HG03521 (cell line): ENCODE data around the gene TSPAN15.

Source experiments
- ATAC-seq: cut with Tn5 transposase; IDR thresholded peaks from one replicate; pipeline ENCODE4 v1.9.1; 2021; ENCODE audit warnings: mild to moderate bottlenecking, moderate library complexity; ENCODE audit not compliant: unreplicated experiment

Gene TSPAN15

GRCh38 chr10:69499726-69500689 lies 48.7 kb downstream of the TSPAN15 start:
- no peak for ATAC-seq

DNA sequence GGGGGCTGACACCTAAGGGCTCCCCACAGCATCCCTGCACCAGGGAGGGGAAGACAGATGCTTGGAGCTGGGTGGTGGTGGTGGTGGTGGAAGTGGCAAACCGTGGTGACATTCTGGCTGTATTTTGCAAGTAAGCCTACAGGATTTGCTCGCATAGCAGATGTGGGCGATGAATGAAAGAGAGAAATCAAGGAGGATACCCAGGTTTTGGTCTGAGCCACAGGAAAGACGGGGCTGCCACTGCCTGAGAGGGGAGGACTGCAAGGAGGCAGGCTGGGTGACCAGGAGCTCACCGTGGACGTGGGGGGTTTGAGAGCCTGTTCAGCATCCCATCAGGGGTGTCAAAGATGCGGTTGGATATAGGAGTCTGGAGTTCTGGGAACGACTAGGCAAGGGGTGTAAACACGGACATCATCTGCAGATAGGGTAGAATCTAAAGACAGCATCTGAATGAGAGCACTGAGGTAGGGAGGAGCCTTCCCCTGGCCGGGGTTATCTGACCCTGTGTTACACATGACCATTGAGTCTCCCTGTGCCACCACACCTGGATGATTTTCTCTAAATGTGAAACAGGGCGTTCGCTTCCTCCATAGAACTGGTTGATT lies 49.7 kb downstream of the TSPAN15 start:
- ATAC-seq: no peak

DNA sequence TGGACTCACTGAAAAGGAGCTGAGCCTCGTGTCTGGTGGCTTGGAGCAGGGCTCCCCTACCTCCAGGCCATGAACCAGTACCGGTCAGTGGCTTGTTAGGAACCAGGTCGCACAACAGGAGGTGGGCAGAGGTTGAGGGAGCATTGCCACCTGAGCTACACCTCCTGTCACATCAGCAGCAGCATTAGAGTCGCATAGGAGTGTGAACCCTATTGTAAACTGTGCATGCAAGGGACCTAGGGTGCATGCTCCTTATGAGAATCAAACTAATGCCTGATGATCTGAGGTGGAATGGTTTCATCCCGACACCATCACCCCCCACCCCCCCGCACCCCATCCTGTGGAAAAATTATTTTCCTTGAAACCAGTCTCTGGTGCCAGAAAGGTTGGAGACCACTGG lies 50.4 kb downstream of the TSPAN15 start:
- no peak for ATAC-seq

DNA sequence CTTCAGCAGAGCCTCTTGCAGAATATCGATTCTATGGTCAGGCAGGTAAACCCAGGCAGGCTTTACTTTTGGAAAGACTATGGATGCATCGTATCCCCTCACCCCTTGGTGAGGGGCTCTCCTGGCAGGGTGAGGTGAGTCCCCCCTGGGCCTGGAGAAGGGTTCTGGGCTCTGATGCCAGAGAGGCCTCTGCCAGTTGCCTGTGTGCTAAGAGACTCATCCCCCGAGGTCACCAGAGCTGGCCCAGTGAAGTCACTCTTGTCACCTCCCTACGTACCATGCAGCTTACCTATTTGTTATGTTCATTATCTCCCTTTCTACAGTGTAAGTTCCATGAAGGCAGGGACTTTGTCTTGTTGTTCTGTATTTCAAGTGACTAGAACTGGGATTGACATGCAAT lies 51.3 kb downstream of the TSPAN15 start:
- ATAC-seq: no peak

DNA sequence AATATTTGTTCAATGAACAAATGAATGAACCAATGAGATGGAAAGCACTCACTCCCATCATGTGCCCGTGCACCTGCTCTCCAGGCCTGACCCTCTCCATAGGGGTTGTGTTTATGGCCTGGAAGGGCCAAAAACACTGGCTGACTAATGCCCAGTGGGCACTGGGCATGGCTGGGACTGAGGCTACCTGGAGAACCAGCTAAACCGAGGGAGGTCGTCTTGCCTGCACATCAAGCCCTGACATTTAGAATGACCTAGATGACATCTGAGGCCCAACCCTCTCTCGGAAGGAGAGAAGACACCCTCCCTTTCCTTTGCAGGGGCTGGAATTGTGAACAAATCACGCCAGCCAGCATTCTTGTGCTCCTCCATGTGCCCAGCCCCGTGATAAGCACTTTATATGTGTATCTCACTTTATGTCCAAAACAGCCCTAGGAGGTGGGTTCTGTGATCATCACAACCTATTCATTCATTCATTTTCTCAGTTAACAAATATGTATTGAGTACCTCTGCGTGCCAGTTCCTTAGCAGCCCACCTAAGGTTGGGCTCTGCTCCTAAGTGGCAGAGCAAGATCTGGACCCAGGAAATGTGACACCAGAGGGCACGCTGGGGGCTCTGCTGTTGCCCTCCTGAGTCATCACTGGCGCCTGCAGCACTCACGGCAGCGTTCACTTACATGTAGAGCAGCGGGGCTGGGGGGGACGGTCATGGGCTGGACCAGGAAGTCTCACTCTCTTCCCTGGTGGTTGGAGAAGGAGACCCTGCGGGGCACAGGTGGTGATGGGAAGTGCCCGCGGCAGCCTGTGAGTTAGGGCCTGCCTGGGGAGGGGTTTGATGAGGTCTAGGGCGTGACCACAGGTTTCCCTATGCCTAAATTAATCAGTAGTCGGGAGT lies 52.0 kb downstream of the TSPAN15 start:
- no peak for ATAC-seq

- no peak for ATAC-seq
These were observed 52.6 kb downstream of the TSPAN15 start for GRCh38 chr10:69503896-69504265.

DNA sequence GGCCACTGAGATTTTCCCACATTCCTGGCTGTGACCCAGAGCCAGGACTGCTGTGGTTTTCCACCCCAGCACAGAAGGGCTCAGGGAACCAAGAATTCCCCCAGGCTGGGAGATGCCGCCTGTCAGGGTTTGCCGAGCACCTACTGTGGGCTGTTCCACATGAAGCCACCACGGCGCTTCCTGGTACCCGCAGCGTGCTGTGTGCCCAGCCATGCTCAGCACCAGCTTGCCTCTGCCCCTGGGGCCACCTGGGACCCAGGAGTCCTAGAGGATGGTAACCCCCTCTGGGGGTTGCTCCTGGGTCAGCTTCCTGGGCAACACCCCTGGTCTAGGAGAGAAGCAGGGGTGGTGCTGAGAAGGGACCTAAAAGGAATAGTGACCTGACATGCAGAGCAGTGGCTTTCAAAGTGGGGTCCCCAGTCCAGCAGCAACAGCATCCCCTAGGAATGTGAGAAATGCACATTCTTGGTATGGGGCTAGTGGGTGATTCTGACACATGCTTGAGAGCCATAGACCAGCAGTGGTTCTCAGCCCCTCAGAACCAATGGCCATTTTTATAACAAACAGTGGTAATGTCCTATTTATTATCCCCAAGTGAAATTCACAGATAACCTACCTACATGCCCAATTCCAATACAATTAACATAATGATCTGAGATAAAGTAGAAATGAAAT lies 53.4 kb downstream of the TSPAN15 start:
- ATAC-seq: no peak

- no peak for ATAC-seq
These were observed 54.5 kb downstream of the TSPAN15 start for GRCh38 chr10:69505636-69506318.

DNA sequence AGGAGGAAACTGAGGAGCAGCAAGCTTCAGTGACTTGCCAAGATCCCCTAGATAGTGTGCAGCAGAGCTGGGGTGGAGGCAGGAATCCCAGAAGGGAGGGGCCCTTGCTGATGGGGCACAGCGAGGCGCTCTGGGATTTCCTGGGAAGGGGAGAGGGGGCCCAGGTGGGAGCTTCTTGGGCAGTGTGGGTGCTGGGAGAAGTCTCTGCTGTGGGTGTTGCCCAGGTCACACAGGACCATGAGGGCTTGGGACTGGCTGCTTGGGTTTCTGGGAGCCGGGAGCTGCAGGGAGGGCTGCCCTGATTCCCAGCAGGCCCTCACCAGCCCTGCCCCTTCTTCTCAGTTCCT lies 55.2 kb downstream of the TSPAN15 start:
- ATAC-seq: no peak

GRCh38 chr10:69506834-69507713 lies 55.8 kb downstream of the TSPAN15 start:
- ATAC-seq: no peak

DNA sequence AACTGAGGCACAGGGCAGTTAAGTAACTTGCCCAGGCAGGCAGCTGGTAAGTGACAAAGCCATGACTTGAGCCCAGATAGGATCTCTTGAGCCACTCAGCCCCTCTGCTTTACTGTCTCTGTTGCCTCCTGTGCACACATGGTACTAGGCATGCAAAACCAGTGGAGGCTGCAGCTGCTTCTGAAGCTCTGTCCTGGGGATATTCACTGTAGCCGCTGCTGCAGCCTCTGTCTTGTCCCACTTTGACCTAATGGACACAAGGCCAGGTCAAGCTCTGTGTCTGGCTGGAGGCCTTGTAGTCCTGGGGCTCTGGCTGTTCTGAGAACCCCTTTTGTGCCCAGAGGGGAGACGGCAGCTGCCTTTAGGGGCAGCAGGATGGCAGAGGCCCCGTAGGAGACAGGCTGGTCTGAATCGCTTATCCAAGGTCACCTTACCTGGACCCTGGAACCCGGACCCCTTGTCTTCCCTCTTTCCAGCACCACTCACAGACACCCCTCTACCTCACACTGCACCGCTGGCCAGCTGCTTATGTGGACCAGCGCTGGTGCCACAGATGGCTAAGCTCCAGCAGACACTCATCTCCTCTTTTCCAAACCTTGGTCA lies 57.6 kb downstream of the TSPAN15 start:
- ATAC-seq: no peak

DNA sequence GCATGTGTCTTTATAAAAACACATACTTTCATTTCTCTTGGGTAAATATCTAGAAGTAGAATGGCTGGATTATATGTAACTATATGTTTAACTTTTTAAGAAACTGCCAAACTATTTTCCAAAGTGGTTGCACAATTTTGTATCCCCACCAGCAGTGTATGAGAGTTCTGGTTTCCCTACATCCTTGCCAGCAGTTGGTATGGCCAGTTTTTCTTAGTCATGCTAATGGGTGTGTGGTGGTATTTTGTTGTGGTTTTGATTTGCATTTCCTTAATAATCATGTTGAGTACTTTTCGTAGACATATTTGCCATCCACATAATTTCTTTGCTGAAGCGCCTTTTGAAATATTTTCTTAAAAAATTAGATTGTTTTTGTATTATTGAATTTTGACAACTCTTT lies 61.6 kb downstream of the TSPAN15 start:
- no peak for ATAC-seq

DNA sequence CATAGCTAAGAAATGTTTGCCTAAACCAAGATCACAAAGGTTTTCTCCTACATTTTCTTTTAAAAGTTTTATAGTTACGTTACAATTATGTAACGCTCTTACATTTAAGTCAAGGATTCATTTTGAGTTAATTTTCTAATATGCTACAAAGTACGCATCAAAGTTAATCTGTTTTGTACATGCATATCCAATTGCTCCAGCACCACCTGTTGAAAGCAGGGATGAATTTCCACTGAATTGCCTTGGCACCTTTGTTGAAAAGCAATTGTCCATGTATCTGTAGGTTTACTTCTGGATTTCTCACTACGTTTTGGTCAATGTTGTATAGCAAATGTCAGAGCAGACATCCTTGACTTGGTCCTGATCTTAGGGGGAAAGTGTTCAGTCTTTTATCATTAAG lies 62.4 kb downstream of the TSPAN15 start:
- no peak for ATAC-seq

GRCh38 chr10:69515699-69516259 lies 64.5 kb downstream of the TSPAN15 start:
- peak; percentile 62 for ATAC-seq

- ATAC-seq: no peak
These were observed 65.1 kb downstream of the TSPAN15 start for GRCh38 chr10:69516316-69516715.

DNA sequence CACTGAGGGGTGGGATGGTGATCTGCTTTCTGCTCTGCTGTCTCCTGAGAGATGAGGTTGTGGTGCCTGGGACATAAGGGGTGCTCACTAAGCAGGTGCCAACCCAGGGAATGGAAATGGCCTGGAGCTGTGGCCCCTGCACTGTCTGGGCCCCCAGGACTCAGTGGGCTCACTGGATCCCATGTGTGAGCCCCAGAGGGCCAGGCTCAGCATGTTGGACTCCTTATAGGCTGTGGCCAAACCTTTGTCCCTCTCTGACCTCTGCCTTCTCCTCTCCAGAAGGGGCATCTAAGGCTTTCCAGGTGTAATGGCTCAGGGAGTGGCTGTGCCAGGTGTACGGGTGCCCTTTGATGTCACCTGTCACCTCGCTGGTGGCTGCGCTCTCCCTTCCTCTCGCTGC lies 65.5 kb downstream of the TSPAN15 start:
- no peak for ATAC-seq

- ATAC-seq: no peak
These were observed 66.1 kb downstream of the TSPAN15 start for GRCh38 chr10:69517271-69517848.

- ATAC-seq: no peak
These were observed 76.7 kb downstream of the TSPAN15 start for GRCh38 chr10:69527961-69528360.
